Activated naive CD4-positive, alpha-beta T cell treated with anti-CD3 and anti-CD28 coated beads, Interleukin-2, amount 50 U/mL, for 72 hours (primary cell): ENCODE data around the gene PVR. TPM values are rescaled to one million over a fixed set of nuclear protein-coding genes. Genes with fewer than 3 reads are reported as not detected.
"Not testable (repeated sequence)": the region's sequence is repeated elsewhere in the genome, so short reads cannot be mapped to it uniquely, and the experiment has no call there.

Experiments used
- ATAC-seq, 2 donors: fragments of 150-1000 bp; cut with Tn5 transposase; 2 replicates each; pipeline ENCODE4 v1.10.0; 2021; ENCODE audit warnings: mild to moderate bottlenecking in 2 of 2, moderate library complexity in 2 of 2
- DNase-seq, 2 donors: peaks; one replicate each; pipeline ENCODE4 v3.0.0; 2021 to 2022; ENCODE audit warnings: low spot score in 2 of 2
- H3K27ac Mint-ChIP-seq, 2 donors: one replicate each; pipeline ENCODE4 v1.8.0; 2022; ENCODE audit warnings: mild to moderate bottlenecking in 2 of 2, mixed read lengths in 2 of 2
- H3K36me3 Mint-ChIP-seq, 2 donors: one replicate each; pipeline ENCODE4 v1.8.0; 2022; ENCODE audit warnings: mixed read lengths in 2 of 2
- H3K9me3 Mint-ChIP-seq, 2 donors: one replicate each; pipeline ENCODE4 v1.8.0; 2022; ENCODE audit warnings: mixed read lengths in 2 of 2
- total RNA-seq, 2 donors: library from RNA; stranded (reverse); gene quantifications; one replicate each; pipeline ENCODE4 v1.2.3, GENCODE V29; 2022

The PVR gene
- total RNA-seq, 2 donors from 2014 or later: 18.2 to 23.4 TPM

GRCh38 chr19:44675521-44675920 lies 31.8 kb downstream of the PVR start:
- ATAC-seq (no peak), DNase-seq (no peak)
- H3K27ac Mint-ChIP-seq: no peak overlapping the region
- no peaks in the 10 kb centered on the region for H3K36me3 Mint-ChIP-seq
- no peaks in the 10 kb centered on the region for H3K9me3 Mint-ChIP-seq

- ATAC-seq (no peak), DNase-seq (no peak)
- Mint-ChIP-seq H3K9me3 (no peaks in the 10 kb centered on the region), H3K27ac (no peak overlapping the region), H3K36me3 (no peaks in the 10 kb centered on the region)
Observed at GRCh38 chr19:44677019-44677811, 33.5 kb downstream of the PVR start.

- H3K27ac Mint-ChIP-seq: no peak overlapping the region
- DNase-seq (no peak), ATAC-seq (no peak)
- no peaks in the 10 kb centered on the region for H3K9me3 Mint-ChIP-seq
- no peaks in the 10 kb centered on the region for H3K36me3 Mint-ChIP-seq
Observed at GRCh38 chr19:44680536-44680935, 36.8 kb downstream of the PVR start.

- Mint-ChIP-seq H3K36me3 (no peaks in the 10 kb centered on the region), H3K27ac (no peak overlapping the region), H3K9me3 (no peaks in the 10 kb centered on the region)
- ATAC-seq: no peak
- no peak for DNase-seq
Observed at GRCh38 chr19:44681992-44682790, 38.5 kb downstream of the PVR start.

GRCh38 chr19:44682807-44683206 lies 39.1 kb downstream of the PVR start:
- DNase-seq: no peak
- H3K9me3 Mint-ChIP-seq: no peaks in the 10 kb centered on the region
- H3K27ac Mint-ChIP-seq: peak overlapping the region in 1 of 2 donors; percentile 13
- ATAC-seq: no peak
- H3K36me3 Mint-ChIP-seq: no peaks in the 10 kb centered on the region

- no peaks in the 10 kb centered on the region for H3K36me3 Mint-ChIP-seq
- ATAC-seq (no peak), DNase-seq (no peak)
- H3K27ac Mint-ChIP-seq: peak overlapping the region in 1 of 2 donors; percentile 13
- no peaks in the 10 kb centered on the region for H3K9me3 Mint-ChIP-seq
Observed at GRCh38 chr19:44683434-44684210, 39.9 kb downstream of the PVR start.

- H3K9me3 Mint-ChIP-seq, ATAC-seq, H3K36me3 Mint-ChIP-seq, H3K27ac Mint-ChIP-seq, DNase-seq: not testable (repeated sequence)
Observed at GRCh38 chr19:44684396-44684795, 40.7 kb downstream of the PVR start.

- no peaks in the 10 kb centered on the region for H3K9me3 Mint-ChIP-seq
- peak overlapping the region in 1 of 2 donors; percentile 11 for H3K27ac Mint-ChIP-seq
- no peaks in the 10 kb centered on the region for H3K36me3 Mint-ChIP-seq
- ATAC-seq (peak; percentile 57 to 73), DNase-seq (no peak)
Observed at GRCh38 chr19:44684892-44685863, 41.5 kb downstream of the PVR start.

GRCh38 chr19:44685877-44686276 lies 42.2 kb downstream of the PVR start:
- ATAC-seq: no peak
- no peaks in the 10 kb centered on the region for H3K9me3 Mint-ChIP-seq
- H3K36me3 Mint-ChIP-seq: no peaks in the 10 kb centered on the region
- H3K27ac Mint-ChIP-seq: no peak overlapping the region
- DNase-seq: no peak

GRCh38 chr19:44686896-44687295 lies 43.2 kb downstream of the PVR start:
- H3K27ac Mint-ChIP-seq: no peak overlapping the region
- no peak for ATAC-seq

GRCh38 chr19:44687888-44688287 lies 44.2 kb downstream of the PVR start:
- H3K27ac Mint-ChIP-seq: no peak overlapping the region
- DNase-seq (no peak), ATAC-seq (no peak)
- H3K9me3 Mint-ChIP-seq: no peaks in the 10 kb centered on the region
- no peaks in the 10 kb centered on the region for H3K36me3 Mint-ChIP-seq

More at GRCh38 chr19:44686896-44687295, 43.2 kb downstream of the PVR start:
- Mint-ChIP-seq H3K9me3 (no peaks in the 10 kb centered on the region), H3K36me3 (no peaks in the 10 kb centered on the region)
- no peak for DNase-seq

GRCh38 chr19:44689290-44690130 lies 45.8 kb downstream of the PVR start:
- Mint-ChIP-seq H3K36me3 (no peaks in the 10 kb centered on the region), H3K9me3 (no peaks in the 10 kb centered on the region), H3K27ac (no peak overlapping the region)
- peak in 1 of 2 donors; percentile 84 for DNase-seq
- peak; percentile 13 to 48 for ATAC-seq

GRCh38 chr19:44690131-44690440 lies 46.4 kb downstream of the PVR start:
- no peak overlapping the region for H3K27ac Mint-ChIP-seq
- ATAC-seq: no peak

GRCh38 chr19:44692379-44692721 lies 48.6 kb downstream of the PVR start:
- ATAC-seq (peak in 1 of 2 donors; percentile 52), DNase-seq (no peak)
- Mint-ChIP-seq H3K27ac (peak overlapping the region in 1 of 2 donors; percentile 83), H3K9me3 (no peaks in the 10 kb centered on the region), H3K36me3 (no peaks in the 10 kb centered on the region)

More at GRCh38 chr19:44690131-44690440, 46.4 kb downstream of the PVR start:
- no peak for DNase-seq
- no peaks in the 10 kb centered on the region for H3K9me3 Mint-ChIP-seq
- no peaks in the 10 kb centered on the region for H3K36me3 Mint-ChIP-seq

- no peaks in the 10 kb centered on the region for H3K36me3 Mint-ChIP-seq
- ATAC-seq (no peak), DNase-seq (peak in 1 of 2 donors; percentile 27)
- H3K9me3 Mint-ChIP-seq: no peaks in the 10 kb centered on the region
- H3K27ac Mint-ChIP-seq: no peak overlapping the region
Observed at GRCh38 chr19:44694184-44694579, 50.5 kb downstream of the PVR start.
